ENCODE data around the gene CAPN9. TPM values are rescaled to one million over a fixed set of nuclear protein-coding genes. Genes with fewer than 3 reads are reported as not detected.

The CAPN9 gene
- total RNA-seq, 4 donors from 2014 or later = 1.2 TPM; not detected in 3

GRCh38 chr1:230788561-230789275, 41.5 kb downstream of the CAPN9 start:
- ATAC-seq = no peak
- no peaks in the 10 kb centered on the region for H3K27me3 ChIP-seq
- no peaks in the 10 kb centered on the region for H3K4me1 ChIP-seq
- H3K4me3 ChIP-seq = no peak overlapping the region
- no peaks in the 10 kb centered on the region for H3K36me3 ChIP-seq
- H3K27ac ChIP-seq = no peak overlapping the region
- WGBS, 2 donors (ENCODE audit: low coverage in 1 of 2) = 88 to 90% methylated on average over 6 to 7 of the region's 10 CpGs
- TF ChIP-seq CTCF (IDR thresholded peaks at IDR 0.05) = no peak
- TF ChIP-seq POLR2AphosphoS5 (IDR thresholded peaks at IDR 0.05) = no peak
- TF ChIP-seq POLR2A (IDR thresholded peaks at IDR 0.05) = no peak
- TF ChIP-seq EP300 (IDR thresholded peaks at IDR 0.05) = no peak
- no peaks in the 10 kb centered on the region for H3K9me3 ChIP-seq

- WGBS, 2 donors (ENCODE audit: low coverage in 1 of 2) = 88 to 92% methylated on average over 5 of the region's 5 CpGs
- H3K27me3 ChIP-seq = no peaks in the 10 kb centered on the region
- no peak overlapping the region for H3K27ac ChIP-seq
- no peaks in the 10 kb centered on the region for H3K9me3 ChIP-seq
- TF ChIP-seq POLR2A (IDR thresholded peaks at IDR 0.05) (no peak), POLR2AphosphoS5 (IDR thresholded peaks at IDR 0.05) (no peak), CTCF (IDR thresholded peaks at IDR 0.05) (no peak), EP300 (IDR thresholded peaks at IDR 0.05) (no peak)
- ATAC-seq = no peak
- no peaks in the 10 kb centered on the region for H3K4me1 ChIP-seq
- no peaks in the 10 kb centered on the region for H3K36me3 ChIP-seq
- H3K4me3 ChIP-seq = no peak overlapping the region
Observed at GRCh38 chr1:230790026-230790425, 42.8 kb downstream of the CAPN9 start.

GRCh38 chr1:230791986-230792564, 44.9 kb downstream of the CAPN9 start:
- Histone ChIP-seq H3K4me1 (no peaks in the 10 kb centered on the region), H3K9me3 (no peaks in the 10 kb centered on the region), H3K4me3 (no peak overlapping the region), H3K36me3 (no peaks in the 10 kb centered on the region), H3K27me3 (no peaks in the 10 kb centered on the region), H3K27ac (no peak overlapping the region)
- TF ChIP-seq POLR2AphosphoS5 (IDR thresholded peaks at IDR 0.05) (no peak), CTCF (IDR thresholded peaks at IDR 0.05) (no peak), EP300 (IDR thresholded peaks at IDR 0.05) (no peak), POLR2A (IDR thresholded peaks at IDR 0.05) (no peak)
- ATAC-seq = no peak
- WGBS, 2 donors (ENCODE audit: low coverage in 1 of 2) = 61 to 90% methylated on average over 2 of the region's 5 CpGs

- TF ChIP-seq POLR2A (IDR thresholded peaks at IDR 0.05) = no peak
- TF ChIP-seq CTCF (IDR thresholded peaks at IDR 0.05) = no peak
- no peak for TF ChIP-seq POLR2AphosphoS5 (IDR thresholded peaks at IDR 0.05)
- no peak for TF ChIP-seq EP300 (IDR thresholded peaks at IDR 0.05)
- Histone ChIP-seq H3K9me3 (no peaks in the 10 kb centered on the region), H3K4me3 (no peak overlapping the region), H3K27me3 (no peaks in the 10 kb centered on the region), H3K27ac (no peak overlapping the region), H3K36me3 (no peaks in the 10 kb centered on the region), H3K4me1 (peaks cover 0 to 4% (median 0%) of the 10 kb centered on the region in 3 donors)
- no peak for ATAC-seq
- WGBS, 2 donors (ENCODE audit: low coverage in 1 of 2) = 77 to 88% methylated on average over 5 to 8 of the region's 13 CpGs
Observed at GRCh38 chr1:230792691-230793462, 45.7 kb downstream of the CAPN9 start.

Measured in gastroesophageal sphincter (tissue), 4 donors.